HL-60 (cell line): ENCODE measurements around the gene IRF4.

Source experiments
- DNase-seq, 2 experiments: peaks; one replicate each; pipeline ENCODE4 v3.0.0-alpha.2; 2010 to 2020; ENCODE audit warnings: low read depth in 1 of 2, low spot score in 1 of 2
- H3K27ac ChIP-seq: fragments of 250-450 bp; sonication (Bioruptor Pico); replicated peaks from 2 replicates; pipeline ENCODE4 v1.5.1; 2020; ENCODE audit warnings: mild to moderate bottlenecking, moderate library complexity
- H3K27me3 ChIP-seq: fragments of 250-450 bp; sonication (Bioruptor Pico); 2 replicates; pipeline ENCODE4 v1.5.1; 2021; ENCODE audit warnings: mild to moderate bottlenecking, moderate library complexity; ENCODE audit not compliant: insufficient read depth, poor library complexity, severe bottlenecking
- H3K4me3 ChIP-seq: replicated peaks from 2 replicates; pipeline ENCODE4 v1.5.1; 2011; ENCODE audit warnings: mild to moderate bottlenecking, control low read depth, low read length; ENCODE audit not compliant: insufficient read depth
- CTCF ChIP-seq: IDR thresholded peaks from one replicate; pipeline ENCODE4 v1.5.1; 2011; ENCODE audit warnings: low read length, control low read depth, inconsistent platforms; ENCODE audit not compliant: insufficient read depth
- GABPA ChIP-seq: IDR thresholded peaks from 2 replicates; pipeline ENCODE4 v1.6.1; 2012; ENCODE audit warnings: low read depth
- POLR2AphosphoS5 ChIP-seq: IDR thresholded peaks from 2 replicates; pipeline ENCODE4 v1.6.1; 2012; ENCODE audit warnings: low read depth
- REST ChIP-seq: IDR thresholded peaks from 2 replicates; pipeline ENCODE4 v1.6.1; 2012; ENCODE audit warnings: low read depth; ENCODE audit not compliant: insufficient replicate concordance
- SPI1 ChIP-seq: IDR thresholded peaks from 2 replicates; pipeline ENCODE4 v1.6.1; 2012; ENCODE audit warnings: low read depth, mild to moderate bottlenecking, borderline replicate concordance

IRF4 gene

GRCh38 chr6:434051-434705 lies 42.6 kb downstream of the IRF4 start:
- TF ChIP-seq SPI1 (no peak), CTCF (no peak), GABPA (no peak), POLR2AphosphoS5 (no peak), REST (no peak)
- H3K4me3 ChIP-seq, result no peak overlapping the region
- DNase-seq, result no peak
- no peak overlapping the region for H3K27ac ChIP-seq
- H3K27me3 ChIP-seq, result no peaks in the 10 kb centered on the region

- H3K27ac ChIP-seq, result no peak overlapping the region
- no peaks in the 10 kb centered on the region for H3K27me3 ChIP-seq
- no peak overlapping the region for H3K4me3 ChIP-seq
- DNase-seq, result no peak
- TF ChIP-seq SPI1, result no peak
- no peak for TF ChIP-seq CTCF
- no peak for TF ChIP-seq GABPA
These were observed 44.1 kb downstream of the IRF4 start for GRCh38 chr6:435441-436307.

GRCh38 chr6:436308-437036 lies 44.9 kb downstream of the IRF4 start:
- Histone ChIP-seq H3K4me3 (no peak overlapping the region), H3K27ac (no peak overlapping the region), H3K27me3 (no peaks in the 10 kb centered on the region)
- no peak for DNase-seq
- TF ChIP-seq POLR2AphosphoS5 (no peak), CTCF (no peak), REST (no peak), SPI1 (no peak), GABPA (no peak)
